ENCODE results near the gene ACVR1B. TPM values are rescaled to one million over a fixed set of nuclear protein-coding genes. Genes with fewer than 3 reads are reported as not detected.

The ACVR1B gene
- total and polyA plus RNA-seq, 9 of the 15 experiments (the other 6 are each of a cell fraction or from before 2014, with no cell fraction given): 0.97 to 15.1 (median 6.8) TPM

DNA sequence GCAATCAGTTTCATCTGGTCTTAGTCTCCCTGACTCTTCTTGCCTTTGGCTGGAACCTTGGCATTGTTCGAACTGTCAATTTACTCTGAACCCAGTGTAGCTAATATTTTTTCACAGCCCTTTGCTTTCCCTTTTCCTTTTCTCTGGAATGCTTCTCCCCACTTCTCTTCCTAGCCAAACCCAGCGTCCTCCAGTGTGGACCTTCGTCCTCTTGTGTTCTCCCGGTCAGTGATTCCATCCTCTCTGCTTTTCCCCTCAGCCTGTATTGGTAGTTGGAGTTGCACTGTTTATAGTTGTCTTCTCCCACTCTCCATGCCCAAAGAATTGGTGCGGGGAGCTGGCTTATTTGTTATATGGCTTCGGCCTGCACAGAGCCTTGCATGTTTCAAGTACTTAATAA is 9.4 kb downstream of the ACVR1B start (continued):
- TF ChIP-seq, protein P1, sequence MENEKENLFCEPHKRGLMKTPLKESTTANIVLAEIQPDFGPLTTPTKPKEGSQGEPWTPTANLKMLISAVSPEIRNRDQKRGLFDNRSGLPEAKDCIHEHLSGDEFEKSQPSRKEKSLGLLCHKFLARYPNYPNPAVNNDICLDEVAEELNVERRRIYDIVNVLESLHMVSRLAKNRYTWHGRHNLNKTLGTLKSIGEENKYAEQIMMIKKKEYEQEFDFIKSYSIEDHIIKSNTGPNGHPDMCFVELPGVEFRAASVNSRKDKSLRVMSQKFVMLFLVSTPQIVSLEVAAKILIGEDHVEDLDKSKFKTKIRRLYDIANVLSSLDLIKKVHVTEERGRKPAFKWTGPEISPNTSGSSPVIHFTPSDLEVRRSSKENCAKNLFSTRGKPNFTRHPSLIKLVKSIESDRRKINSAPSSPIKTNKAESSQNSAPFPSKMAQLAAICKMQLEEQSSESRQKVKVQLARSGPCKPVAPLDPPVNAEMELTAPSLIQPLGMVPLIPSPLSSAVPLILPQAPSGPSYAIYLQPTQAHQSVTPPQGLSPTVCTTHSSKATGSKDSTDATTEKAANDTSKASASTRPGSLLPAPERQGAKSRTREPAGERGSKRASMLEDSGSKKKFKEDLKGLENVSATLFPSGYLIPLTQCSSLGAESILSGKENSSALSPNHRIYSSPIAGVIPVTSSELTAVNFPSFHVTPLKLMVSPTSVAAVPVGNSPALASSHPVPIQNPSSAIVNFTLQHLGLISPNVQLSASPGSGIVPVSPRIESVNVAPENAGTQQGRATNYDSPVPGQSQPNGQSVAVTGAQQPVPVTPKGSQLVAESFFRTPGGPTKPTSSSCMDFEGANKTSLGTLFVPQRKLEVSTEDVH (IDR thresholded peaks at IDR 0.05; ENCODE audit: low read depth, partially characterized antibody): no peak
- TF ChIP-seq SRSF7 (optimal IDR thresholded peaks at IDR 0.05; ENCODE audit: low read depth, low read length) (no peak), PHF8 (IDR thresholded peaks at IDR 0.05; ENCODE audit: borderline replicate concordance, low read length) (no peak), HNRNPL (IDR thresholded peaks at IDR 0.05; ENCODE audit: low read depth, low read length) (no peak), JUNB (CRISPR knock-in tag; conservative IDR thresholded peaks at IDR 0.05) (no peak)

DNA sequence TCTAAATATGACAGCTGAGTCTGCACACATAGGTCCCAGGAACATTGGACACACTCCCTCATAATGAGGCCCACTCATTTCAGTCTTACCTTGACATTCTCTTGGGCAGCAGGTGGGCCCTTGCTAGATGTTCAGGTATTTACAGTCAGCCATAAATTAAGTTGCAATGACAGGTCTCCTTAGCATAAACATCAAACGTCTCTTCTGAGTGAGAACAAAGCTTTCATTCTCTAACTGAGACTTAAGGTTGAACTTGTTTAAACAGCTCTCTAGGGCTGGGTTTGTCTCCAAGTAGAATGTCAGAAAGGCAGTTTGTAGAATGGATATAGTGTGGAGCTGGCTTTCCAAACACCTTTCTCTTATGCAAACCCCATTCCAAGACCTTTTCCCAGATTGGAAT is 10.3 kb downstream of the ACVR1B start:
- no peak overlapping the region for H3K9ac ChIP-seq (ENCODE audit: insufficient read depth in 1 of 2, low read depth in 2 of 2, low read length in 2 of 2)
- ATAC-seq (no peak), DNase-seq (ENCODE audit: extremely low read depth in 1 of 4, low spot score in 3 of 4) (no peak), FAIRE-seq (no peak)
- BruUV-seq (replicated peaks): no TSS peak
- 13% methylated on average over 1 of the region's 1 CpG for WGBS (ENCODE audit: insufficient coverage, low coverage, missing lambda C conversion rate)
- POLR2A ChIA-PET: interaction anchor here (0.7 to 2.1 kb wide), 6 partner anchors 9 to 36 kb away, joined by 3 to 8 read pairs (median 4); partner anchors contain the start of gene ACVR1B
- H3K27ac ChIP-seq (ENCODE audit: extremely low read depth, low read depth, low read length): no peak overlapping the region
- H4K20me1 ChIP-seq (replicated peaks; ENCODE audit: control insufficient read depth, insufficient read depth, low read length): no peaks in the 10 kb centered on the region; the same call in 1 of the 2 replicates
- TF ChIP-seq, protein P2, sequence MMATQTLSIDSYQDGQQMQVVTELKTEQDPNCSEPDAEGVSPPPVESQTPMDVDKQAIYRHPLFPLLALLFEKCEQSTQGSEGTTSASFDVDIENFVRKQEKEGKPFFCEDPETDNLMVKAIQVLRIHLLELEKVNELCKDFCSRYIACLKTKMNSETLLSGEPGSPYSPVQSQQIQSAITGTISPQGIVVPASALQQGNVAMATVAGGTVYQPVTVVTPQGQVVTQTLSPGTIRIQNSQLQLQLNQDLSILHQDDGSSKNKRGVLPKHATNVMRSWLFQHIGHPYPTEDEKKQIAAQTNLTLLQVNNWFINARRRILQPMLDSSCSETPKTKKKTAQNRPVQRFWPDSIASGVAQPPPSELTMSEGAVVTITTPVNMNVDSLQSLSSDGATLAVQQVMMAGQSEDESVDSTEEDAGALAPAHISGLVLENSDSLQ (IDR thresholded peaks at IDR 0.05): peak; percentile 72
- no peak for TF ChIP-seq ZC3H11A (IDR thresholded peaks at IDR 0.05; ENCODE audit: low read depth, low read length)
- no peak for TF ChIP-seq ELF2 (CRISPR knock-in tag; IDR thresholded peaks at IDR 0.05)
- peak; percentile 56 for TF ChIP-seq MEIS2 (IDR thresholded peaks at IDR 0.05; ENCODE audit: partially characterized antibody)
- no peak overlapping the region for H2AFZ ChIP-seq (ENCODE audit: low read depth, low read length)
- no peaks in the 10 kb centered on the region for H3K9me1 ChIP-seq (ENCODE audit: control insufficient read depth, insufficient read depth, low read length)
- no peaks in the 10 kb centered on the region for H3K27me3 ChIP-seq (ENCODE audit: control insufficient read depth in 2 of 2, insufficient read depth in 2 of 2, low read length in 2 of 2)
- CTCF ChIA-PET (ENCODE audit: low intra/inter-chr PET ratio): no interaction called here
- H3K4me2 ChIP-seq (ENCODE audit: insufficient read depth, low read length): no peak overlapping the region
- intact Hi-C loops (cut with micrococcal nuclease): no loop called here
- no peak overlapping the region for H3K4me3 ChIP-seq
- peaks cover 5% of the 10 kb centered on the region; the same call in 1 of the 3 replicates for H3K36me3 ChIP-seq (ENCODE audit: control insufficient read depth, insufficient read depth, low read length)
- H3K4me1 ChIP-seq (replicated peaks in 1 of 2; ENCODE audit: control insufficient read depth in 2 of 2, insufficient read depth in 2 of 2, low read length in 2 of 2): no peaks in the 10 kb centered on the region; a peak in 1 of 5 replicates
- in situ Hi-C loops (cut with MboI): no loop called here
- H3K9me3 ChIP-seq (replicated peaks; ENCODE audit: control insufficient read depth, insufficient read depth, low read depth, low read length): no peaks in the 10 kb centered on the region
- H3K79me2 ChIP-seq (ENCODE audit: control insufficient read depth, insufficient read depth, low read length): peaks cover 5% of the 10 kb centered on the region; the same call in 1 of the 3 replicates
